Stomach smooth muscle (tissue), 2 donors: Measurements from ENCODE around the gene LAMTOR1.

Experiments used
- H3K27ac ChIP-seq: one replicate; pipeline ENCODE4 v1.7.0; 2013; ENCODE audit warnings: mild to moderate bottlenecking, low read length, inconsistent platforms
- H3K27me3 ChIP-seq, 2 donors: one replicate each; pipeline ENCODE4 v1.7.0; 2013; ENCODE audit warnings: low read length in 2 of 2; ENCODE audit not compliant: insufficient read depth in 2 of 2, control insufficient read depth in 1 of 2
- H3K36me3 ChIP-seq, 2 donors: one replicate each; pipeline ENCODE4 v1.7.0; 2013; ENCODE audit warnings: low read length in 2 of 2; ENCODE audit not compliant: control insufficient read depth in 2 of 2, insufficient read depth in 2 of 2
- H3K4me1 ChIP-seq: one replicate; pipeline ENCODE4 v1.7.0; 2013; ENCODE audit warnings: low read length; ENCODE audit not compliant: control insufficient read depth, insufficient read depth
- H3K4me3 ChIP-seq, 2 donors: one replicate each; pipeline ENCODE4 v1.7.0; 2013; ENCODE audit warnings: low read length in 2 of 2
- H3K9ac ChIP-seq, 2 donors: one replicate each; pipeline ENCODE4 v1.7.0; 2013; ENCODE audit warnings: low read length in 2 of 2, mild to moderate bottlenecking in 1 of 2
- H3K9me3 ChIP-seq, 2 donors: one replicate each; pipeline ENCODE4 v1.7.0; 2013; ENCODE audit warnings: low read length in 2 of 2; ENCODE audit not compliant: control insufficient read depth in 2 of 2
- donor health status: healthy.
- donor health status: Pancreatic carcinoma.

LAMTOR1 gene

GRCh38 chr11:72119198-72119597 is 16.1 kb upstream of the LAMTOR1 start:
- H3K27ac ChIP-seq = no peak overlapping the region
- no peak overlapping the region for H3K4me3 ChIP-seq
- no peaks in the 10 kb centered on the region for H3K4me1 ChIP-seq
- H3K27me3 ChIP-seq = peaks cover 3 to 8% of the 10 kb centered on the region in 2 donors
- no peak overlapping the region for H3K9ac ChIP-seq
- no peaks in the 10 kb centered on the region for H3K36me3 ChIP-seq
- no peaks in the 10 kb centered on the region for H3K9me3 ChIP-seq

DNA sequence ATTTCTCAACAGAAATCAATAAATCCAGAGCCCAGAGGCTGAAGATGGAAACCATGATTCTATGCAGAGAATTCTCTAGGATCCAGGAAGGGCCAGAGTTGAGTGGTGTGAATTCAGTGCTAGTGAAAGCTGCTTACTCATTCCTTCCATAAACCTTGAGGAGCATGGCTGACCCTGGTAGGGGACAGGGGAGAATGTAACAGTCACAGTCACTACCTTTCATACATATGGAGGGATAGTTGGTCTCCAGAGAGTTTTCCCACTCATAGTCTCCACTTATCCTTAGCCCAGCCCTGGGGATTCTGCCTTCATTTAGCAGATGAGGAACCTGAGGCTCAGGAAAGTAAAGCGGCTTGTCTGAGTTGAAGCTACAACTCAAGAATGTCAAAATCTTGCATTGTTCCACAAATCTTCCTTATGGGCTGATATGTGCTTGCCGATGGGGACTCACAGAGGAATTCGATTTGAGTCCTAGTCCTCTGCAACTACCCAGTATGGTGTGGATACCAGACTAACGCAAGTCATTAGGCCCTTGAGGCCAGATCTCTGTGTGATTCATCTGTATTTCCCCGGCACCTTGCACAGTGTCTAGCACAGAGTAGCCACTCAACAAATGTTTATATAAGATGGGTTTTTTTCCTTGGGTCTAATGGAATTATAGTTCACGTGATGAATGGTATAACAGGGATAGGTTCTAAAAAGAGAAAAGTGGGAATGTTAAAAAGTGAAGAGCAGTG is 13.1 kb upstream of the LAMTOR1 start:
- Histone ChIP-seq H3K36me3 (no peaks in the 10 kb centered on the region), H3K9ac (no peak overlapping the region), H3K9me3 (no peaks in the 10 kb centered on the region), H3K4me3 (no peak overlapping the region), H3K4me1 (peaks cover 13% of the 10 kb centered on the region), H3K27me3 (peaks cover 3 to 8% of the 10 kb centered on the region in 2 donors), H3K27ac (no peak overlapping the region)

DNA sequence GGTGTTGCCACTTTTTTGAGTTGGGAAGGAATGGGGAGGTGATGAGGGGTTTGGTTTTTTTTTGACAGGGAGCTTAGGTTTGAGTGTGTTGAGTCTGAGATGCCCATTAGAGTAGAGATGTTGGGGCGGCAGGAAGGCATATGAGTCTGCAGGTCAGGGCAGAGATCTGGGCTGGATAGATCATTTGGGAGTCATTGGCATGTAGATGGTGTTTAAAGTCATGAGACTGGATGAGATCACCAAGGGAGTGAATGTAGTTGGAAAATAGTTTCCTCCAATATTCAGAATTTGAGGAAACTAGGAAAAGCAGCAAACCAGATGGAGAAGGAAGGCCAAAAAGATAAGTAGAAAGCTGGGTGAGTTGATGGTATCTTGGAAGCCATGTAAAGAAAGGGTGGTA is 11.5 kb upstream of the LAMTOR1 start:
- H3K27me3 ChIP-seq = peaks cover 3 to 8% of the 10 kb centered on the region in 2 donors
- no peak overlapping the region for H3K9ac ChIP-seq
- peaks cover 17% of the 10 kb centered on the region for H3K4me1 ChIP-seq
- H3K27ac ChIP-seq = no peak overlapping the region
- no peaks in the 10 kb centered on the region for H3K9me3 ChIP-seq
- H3K36me3 ChIP-seq = no peaks in the 10 kb centered on the region
- H3K4me3 ChIP-seq = no peak overlapping the region

DNA sequence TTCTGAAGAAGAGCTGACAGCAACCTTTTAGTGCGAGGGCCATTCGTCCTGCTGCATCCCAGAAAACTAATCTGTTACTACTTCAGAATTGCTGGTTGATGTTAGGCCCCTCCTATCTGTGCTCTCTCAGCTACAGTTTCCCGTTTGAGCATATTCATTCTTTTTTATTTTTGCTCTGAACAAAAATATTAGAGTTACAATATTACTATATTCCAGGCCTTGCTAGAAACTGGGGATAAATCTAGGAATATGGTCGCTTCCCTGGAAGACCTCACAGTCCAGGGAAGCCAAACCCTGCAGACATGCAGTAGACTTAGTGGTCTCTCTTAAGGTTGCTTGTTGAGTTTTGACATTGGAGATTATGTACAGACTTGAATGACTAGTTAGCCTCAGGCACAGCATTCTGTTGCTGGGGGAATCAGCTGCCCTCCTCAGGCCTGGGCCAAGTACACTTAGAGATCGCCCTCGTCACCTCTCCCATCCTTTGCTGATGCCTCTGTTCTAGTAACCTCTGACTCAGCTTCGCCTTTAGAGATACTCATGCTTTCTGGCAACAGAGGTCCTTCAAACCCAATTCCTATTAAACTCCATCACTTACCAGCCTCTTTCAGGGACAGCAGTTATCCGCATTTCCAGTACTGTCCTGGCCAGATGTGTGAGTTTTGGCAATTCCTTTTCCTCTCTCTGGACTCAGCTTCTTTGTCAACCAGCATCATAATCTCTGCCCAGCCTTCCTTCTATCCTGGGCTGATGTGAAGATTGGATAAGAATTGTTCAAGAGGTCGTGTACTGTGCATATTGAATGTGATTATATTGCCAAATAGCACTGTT is 10.1 kb upstream of the LAMTOR1 start:
- H3K9me3 ChIP-seq = no peaks in the 10 kb centered on the region
- H3K4me3 ChIP-seq = peak overlapping the region; percentile 74 to 92
- H3K27me3 ChIP-seq = peaks cover 3 to 5% of the 10 kb centered on the region in 2 donors
- no peaks in the 10 kb centered on the region for H3K36me3 ChIP-seq
- peak overlapping the region; percentile 91 to 99 for H3K9ac ChIP-seq
- peaks cover 17% of the 10 kb centered on the region for H3K4me1 ChIP-seq
- H3K27ac ChIP-seq = peak overlapping the region; percentile 100

DNA sequence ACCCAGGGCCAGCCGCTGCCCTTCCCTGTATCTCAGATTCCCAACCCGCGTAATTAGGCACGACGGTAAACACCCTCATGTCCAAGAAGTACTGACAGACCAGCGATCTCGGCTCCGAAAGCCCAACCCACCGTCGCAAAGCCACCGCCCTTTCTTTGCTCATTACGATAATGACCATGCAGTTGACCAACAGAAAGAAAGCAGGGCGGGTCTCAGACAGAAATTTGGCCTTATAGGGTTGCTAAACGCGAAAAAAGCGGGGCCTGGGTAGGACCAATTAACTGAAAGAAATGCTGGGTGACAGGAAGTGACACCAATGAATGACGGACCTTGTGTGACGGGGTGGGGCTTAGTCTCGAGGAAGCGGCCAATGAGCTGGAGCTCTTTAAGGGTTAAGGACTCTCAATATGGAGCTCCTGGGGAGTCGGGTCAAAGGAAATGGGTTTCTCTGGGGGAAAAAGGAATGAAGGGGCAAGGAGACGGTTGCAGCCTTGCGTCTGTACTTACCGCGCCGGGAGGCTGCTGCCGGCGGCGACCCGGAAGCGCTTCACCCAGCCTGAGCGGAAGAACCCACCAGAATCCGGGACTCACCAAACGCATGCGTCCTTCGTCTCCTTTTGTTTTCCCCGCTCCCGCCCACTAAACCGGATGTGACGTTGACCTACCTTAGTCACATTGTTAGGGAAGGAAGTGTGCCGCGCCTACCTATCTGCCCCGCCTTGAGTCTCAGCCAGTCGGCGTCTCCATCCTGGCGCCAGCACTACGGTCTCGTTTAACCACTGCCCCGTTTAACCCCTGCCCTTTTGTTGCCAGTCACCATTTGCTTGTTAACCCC is 9.3 kb upstream of the LAMTOR1 start, which contains the start of gene ANAPC15:
ANAPC15 (minus strand) TSS at position 553 of the 835 bp plus-strand sequence. CDS start 1,419 bp downstream, outside the sequence.
- H3K9ac ChIP-seq = peak within 1 kb of the TSS; percentile 91 to 100
- peaks cover 17% of the 10 kb centered on the region for H3K4me1 ChIP-seq
- peak within 1 kb of the TSS; percentile 74 to 92 for H3K4me3 ChIP-seq
- H3K27ac ChIP-seq = peak within 1 kb of the TSS; percentile 100
- no peaks in the 10 kb centered on the region for H3K36me3 ChIP-seq
- H3K27me3 ChIP-seq = peaks cover 3 to 5% of the 10 kb centered on the region in 2 donors
- H3K9me3 ChIP-seq = no peaks in the 10 kb centered on the region

DNA sequence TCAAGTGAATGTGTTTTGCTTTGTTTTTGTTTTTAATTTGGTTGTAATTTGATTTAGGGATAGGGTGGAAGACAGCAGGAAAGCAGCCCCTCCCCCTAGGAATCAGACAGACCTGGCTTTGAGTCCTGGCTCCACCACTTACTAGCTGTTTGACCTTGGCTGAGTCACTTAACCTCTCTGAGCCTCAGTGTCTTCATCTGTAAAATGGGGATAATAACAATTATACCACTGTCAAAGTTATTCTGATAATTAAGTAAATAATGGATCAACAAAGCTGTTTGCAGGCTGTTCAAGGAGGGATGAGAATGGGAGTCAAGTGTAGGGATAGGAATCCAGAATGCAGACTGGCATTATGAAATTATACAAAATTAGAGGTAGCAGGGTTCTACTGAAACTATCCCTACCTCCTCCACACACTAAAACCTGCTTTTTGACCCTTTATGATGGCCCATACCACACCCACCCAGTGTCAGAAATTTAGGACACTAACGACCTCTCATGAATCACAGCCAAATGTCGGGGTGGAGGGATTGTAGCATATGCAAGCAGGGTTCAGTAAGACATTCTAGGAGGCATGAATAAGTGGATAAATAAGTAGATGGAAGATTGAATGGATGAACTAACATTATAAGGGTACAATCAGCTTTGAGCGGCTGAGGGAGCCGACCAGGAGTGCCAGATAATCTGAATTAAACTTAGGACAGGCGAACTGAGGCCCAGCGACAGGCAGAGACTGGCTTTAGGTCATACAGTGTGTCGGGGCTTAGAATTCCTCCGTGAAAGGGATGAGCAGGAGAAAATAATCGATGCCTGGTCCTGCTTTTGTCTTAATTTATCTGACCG is 8.4 kb upstream of the LAMTOR1 start:
- Histone ChIP-seq H3K4me3 (peak overlapping the region; percentile 64 to 92), H3K9ac (peak overlapping the region; percentile 91 to 100), H3K9me3 (no peaks in the 10 kb centered on the region), H3K36me3 (no peaks in the 10 kb centered on the region), H3K27me3 (peaks cover 0 to 2% of the 10 kb centered on the region in 2 donors), H3K27ac (peak overlapping the region; percentile 100), H3K4me1 (peaks cover 17% of the 10 kb centered on the region)

DNA sequence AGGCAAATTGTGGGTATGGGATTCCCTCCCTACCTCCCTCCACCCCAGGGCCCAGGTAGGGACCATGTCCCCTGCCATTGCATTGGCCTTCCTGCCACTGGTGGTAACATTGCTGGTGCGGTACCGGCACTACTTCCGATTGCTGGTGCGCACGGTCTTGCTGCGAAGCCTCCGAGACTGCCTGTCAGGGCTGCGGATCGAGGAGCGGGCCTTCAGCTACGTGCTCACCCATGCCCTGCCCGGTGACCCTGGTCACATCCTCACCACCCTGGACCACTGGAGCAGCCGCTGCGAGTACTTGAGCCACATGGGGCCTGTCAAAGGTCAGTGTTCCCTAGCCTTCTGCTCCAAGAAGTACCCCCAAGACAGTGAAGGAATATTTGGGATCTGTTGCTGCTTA is 2.8 kb upstream of the LAMTOR1 start, which contains the start of gene TOMT:
TOMT (plus strand) TSS at position 37 of the 400 bp plus-strand sequence; CDS start at position 65, 28 bp downstream.
- no peak within 1 kb of the TSS for H3K4me3 ChIP-seq
- no peaks in the 10 kb centered on the region for H3K9me3 ChIP-seq
- no peak within 1 kb of the TSS for H3K9ac ChIP-seq
- peaks cover 24% of the 10 kb centered on the region for H3K4me1 ChIP-seq
- H3K27me3 ChIP-seq = no peaks in the 10 kb centered on the region
- no peak within 1 kb of the TSS for H3K27ac ChIP-seq
- peaks cover 0 to 6% of the 10 kb centered on the region in 2 donors for H3K36me3 ChIP-seq

DNA sequence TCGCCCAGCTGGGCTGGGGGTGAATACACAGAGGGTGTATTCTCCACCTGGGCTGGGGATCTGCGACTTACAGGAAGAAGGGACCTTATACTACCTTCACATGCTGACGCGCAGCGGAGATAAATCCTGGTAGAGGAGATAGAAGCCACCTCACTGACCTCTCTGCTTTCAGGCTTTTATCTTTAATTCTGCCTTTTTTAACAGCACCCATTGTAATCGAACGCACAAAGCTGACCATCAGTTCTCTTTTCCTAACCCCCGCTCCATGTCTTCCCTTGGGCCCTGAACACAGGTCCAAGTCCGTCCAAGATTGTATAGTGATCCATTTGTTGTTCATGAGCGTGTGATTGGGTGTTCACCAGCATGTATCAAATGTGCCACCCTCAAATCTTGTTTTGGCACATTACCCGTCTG is 664 bp upstream of the LAMTOR1 start:
- no peaks in the 10 kb centered on the region for H3K9me3 ChIP-seq
- peak overlapping the region; percentile 94 for H3K27ac ChIP-seq
- H3K4me3 ChIP-seq = peak overlapping the region; percentile 77 to 80
- H3K4me1 ChIP-seq = peaks cover 42% of the 10 kb centered on the region
- H3K27me3 ChIP-seq = no peaks in the 10 kb centered on the region
- H3K9ac ChIP-seq = peak overlapping the region; percentile 73 to 77
- peaks cover 3 to 20% of the 10 kb centered on the region in 2 donors for H3K36me3 ChIP-seq

DNA sequence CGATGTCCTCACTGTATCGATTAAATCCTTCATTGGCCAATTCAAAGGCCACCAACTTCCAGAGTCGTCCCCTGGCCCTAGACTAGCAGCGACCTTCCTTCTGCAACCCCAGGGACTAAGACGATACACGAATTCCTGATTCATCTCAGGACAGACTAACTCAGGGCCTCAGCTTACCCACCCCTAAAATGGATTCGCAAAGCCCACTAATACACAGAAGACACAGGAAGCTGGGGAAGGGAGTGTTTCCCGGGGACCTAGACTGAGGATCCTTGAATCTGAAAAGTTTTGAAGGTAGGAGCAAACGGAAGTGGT is 509 bp downstream of the LAMTOR1 start:
- H3K27ac ChIP-seq = peak overlapping the region; percentile 91
- peak overlapping the region; percentile 81 to 98 for H3K9ac ChIP-seq
- no peaks in the 10 kb centered on the region for H3K27me3 ChIP-seq
- peak overlapping the region; percentile 61 to 98 for H3K4me3 ChIP-seq
- H3K36me3 ChIP-seq = peaks cover 15 to 31% of the 10 kb centered on the region in 2 donors
- H3K4me1 ChIP-seq = peaks cover 42% of the 10 kb centered on the region
- H3K9me3 ChIP-seq = no peaks in the 10 kb centered on the region
